Stomach (tissue), 4 donors: ENCODE results near the gene RPL35A.

Experiments
- POLR2AphosphoS5 ChIP-seq, 3 donors: sonication (generic); formaldehyde crosslinking; IDR thresholded peaks; one replicate each; pipeline ENCODE4 v1.6.1; 2016; ENCODE audit warnings: antibody characterized with exemption in 3 of 3
- TF ChIP-seq, protein P1 (sequence below), 7 experiments: fragments of 450-650 bp in 4 of 7; fragments of 200-600 bp in 3 of 7; sonication (generic) in 3 of 7; IDR thresholded peaks; one replicate each; pipeline ENCODE4 v1.5.1; 2016 to 2019; ENCODE audit warnings: antibody characterized with exemption in 7 of 7, control low read depth in 2 of 7, mild to moderate bottlenecking in 1 of 7

DNA sequence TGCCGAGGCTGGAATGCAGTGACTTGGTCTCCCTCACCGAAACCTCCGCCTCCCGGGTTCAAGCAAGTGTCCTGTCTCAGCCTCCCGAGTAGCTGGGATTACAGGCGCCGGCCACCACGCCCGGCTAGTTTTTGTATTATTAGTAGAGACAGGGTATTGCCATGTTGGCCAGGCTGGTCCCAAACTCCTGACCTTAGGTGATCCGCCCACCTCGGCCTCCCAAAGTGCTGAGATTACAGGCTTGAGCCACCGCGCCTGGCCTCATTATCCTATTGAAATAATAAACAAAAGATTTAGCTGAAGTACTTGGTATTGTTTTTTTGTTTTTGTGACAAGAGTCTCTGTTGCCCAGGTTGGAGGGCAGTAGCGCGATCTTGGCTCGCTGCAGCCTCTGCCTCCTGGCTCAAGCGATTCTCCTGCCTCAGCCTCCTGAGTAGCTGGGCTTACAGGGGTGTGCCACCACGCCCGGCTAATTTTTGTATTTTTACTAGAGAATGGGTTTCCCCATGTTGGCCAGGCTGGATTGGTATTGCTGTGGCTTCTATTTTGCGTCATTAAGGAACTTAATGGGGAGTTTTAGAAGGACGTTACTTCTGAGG lies 1.5 kb downstream of the RPL35A start:
- TF ChIP-seq POLR2AphosphoS5 (IDR thresholded peaks at IDR 0.05), result no peak
- TF ChIP-seq, protein P1, sequence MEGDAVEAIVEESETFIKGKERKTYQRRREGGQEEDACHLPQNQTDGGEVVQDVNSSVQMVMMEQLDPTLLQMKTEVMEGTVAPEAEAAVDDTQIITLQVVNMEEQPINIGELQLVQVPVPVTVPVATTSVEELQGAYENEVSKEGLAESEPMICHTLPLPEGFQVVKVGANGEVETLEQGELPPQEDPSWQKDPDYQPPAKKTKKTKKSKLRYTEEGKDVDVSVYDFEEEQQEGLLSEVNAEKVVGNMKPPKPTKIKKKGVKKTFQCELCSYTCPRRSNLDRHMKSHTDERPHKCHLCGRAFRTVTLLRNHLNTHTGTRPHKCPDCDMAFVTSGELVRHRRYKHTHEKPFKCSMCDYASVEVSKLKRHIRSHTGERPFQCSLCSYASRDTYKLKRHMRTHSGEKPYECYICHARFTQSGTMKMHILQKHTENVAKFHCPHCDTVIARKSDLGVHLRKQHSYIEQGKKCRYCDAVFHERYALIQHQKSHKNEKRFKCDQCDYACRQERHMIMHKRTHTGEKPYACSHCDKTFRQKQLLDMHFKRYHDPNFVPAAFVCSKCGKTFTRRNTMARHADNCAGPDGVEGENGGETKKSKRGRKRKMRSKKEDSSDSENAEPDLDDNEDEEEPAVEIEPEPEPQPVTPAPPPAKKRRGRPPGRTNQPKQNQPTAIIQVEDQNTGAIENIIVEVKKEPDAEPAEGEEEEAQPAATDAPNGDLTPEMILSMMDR (IDR thresholded peaks at IDR 0.05), result no peak
